Measurements from ENCODE around the gene AKT1.

AKT1 gene

DNA sequence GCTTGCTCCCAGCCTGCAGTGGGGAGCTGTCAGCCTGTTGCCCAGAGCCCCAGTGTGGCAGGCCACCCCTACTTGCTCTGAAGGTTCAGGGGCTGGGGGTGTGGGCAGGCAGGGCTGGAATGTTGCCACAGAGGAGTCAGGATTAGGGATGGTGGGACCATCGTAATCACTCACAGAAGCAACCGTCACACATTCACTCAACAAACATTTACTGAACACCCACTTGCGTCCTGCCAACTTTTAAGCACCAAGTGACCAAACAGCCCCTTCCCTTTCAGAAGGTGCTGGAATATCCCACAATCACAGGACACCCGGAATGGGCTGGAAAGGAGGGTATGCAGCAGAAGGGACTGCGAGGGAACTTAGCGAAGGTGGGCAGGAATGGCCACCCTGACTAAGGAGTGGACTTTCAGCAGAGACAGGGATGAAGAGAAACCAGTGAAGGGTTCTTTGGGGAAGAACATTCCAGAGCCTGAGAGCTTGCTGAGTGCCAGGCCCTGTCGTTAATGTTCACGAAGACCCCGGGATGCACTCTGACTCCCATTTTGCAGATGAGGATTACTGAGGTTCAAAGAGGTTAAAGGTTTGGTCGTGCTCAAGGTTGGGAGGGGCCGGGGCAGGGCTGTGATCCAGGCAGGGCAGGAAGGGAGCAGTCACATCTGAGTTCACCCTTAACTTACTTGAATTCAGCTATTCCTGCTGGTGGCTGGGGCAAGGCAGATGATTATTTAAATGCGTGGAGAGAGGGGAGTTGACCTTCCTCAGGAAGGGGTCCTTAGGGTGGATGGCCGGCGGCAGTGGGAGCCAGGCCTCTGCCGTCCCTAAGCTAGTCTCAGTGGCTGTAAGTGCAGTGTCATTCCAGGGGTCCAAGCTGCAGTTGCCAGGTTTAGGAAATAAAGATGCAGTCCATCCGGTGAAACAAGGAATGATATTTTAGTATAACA is 3.0 kb upstream of the AKT1 start:
- no peak for DNase-seq

DNA sequence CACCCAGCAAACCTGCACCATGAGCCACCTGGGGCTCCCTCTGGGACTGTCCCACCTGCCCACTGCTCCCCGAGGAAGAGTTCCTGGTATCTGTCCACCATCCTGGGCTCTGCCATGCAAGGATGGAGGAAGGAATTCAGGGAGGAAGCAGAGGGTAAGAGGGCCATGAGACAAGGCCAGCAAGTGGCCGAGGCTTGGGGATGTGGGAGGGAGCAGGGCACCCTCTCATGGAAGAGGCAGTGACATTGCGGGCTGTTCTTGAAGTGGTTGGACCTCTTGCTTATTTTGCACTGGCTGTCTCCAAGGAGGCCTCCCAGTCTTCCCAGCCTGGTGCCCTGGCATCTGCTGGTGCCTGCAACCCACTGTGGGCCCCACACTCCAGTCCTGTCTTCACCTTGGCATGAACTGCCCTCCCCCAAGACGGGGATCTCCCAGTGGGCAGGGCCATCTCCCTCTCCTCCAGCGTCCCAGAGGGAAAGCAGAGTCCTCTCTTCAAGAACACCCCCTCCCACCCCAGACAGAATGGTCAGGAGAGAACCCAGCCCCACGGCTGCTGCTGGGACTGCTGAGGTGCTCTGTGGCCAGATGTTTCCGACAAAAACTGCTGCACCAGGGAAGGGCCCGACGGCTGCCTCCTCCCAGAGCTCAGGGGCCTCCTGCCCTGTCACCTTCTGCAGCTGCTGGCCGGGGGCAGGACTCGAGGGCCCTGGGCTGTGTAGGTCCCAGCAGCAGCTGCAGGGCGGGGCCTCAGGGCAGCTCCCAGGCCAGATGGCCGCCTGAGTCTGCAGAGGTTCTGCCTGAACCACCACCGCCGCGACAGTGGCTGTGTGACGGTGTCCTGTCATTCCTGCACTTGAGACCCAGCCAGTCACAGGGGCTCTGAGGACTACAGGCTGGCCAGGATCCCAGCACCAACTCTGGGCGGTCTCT is 1.8 kb upstream of the AKT1 start:
- no peak for DNase-seq

DNA sequence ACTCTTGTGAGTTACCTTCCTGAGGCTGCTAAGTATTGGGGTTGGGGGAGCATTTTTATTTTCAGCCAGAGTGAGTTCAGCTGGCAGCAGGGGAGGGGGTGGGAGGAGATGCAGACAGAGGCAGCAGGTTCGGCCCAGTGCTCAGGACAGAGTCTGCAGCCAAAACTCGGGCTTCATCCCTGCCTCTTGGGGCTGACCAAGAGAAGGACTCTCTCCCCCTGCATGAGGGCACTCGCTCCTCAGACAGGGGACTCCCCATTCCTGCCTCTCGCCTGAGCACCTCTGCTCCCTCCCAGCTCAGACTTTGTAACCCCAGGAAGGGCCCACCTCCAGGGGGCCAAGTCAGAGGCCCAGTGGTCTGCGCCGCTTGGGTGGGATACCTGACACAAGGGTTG is 1.1 kb upstream of the AKT1 start:
- no peak for DNase-seq

DNA sequence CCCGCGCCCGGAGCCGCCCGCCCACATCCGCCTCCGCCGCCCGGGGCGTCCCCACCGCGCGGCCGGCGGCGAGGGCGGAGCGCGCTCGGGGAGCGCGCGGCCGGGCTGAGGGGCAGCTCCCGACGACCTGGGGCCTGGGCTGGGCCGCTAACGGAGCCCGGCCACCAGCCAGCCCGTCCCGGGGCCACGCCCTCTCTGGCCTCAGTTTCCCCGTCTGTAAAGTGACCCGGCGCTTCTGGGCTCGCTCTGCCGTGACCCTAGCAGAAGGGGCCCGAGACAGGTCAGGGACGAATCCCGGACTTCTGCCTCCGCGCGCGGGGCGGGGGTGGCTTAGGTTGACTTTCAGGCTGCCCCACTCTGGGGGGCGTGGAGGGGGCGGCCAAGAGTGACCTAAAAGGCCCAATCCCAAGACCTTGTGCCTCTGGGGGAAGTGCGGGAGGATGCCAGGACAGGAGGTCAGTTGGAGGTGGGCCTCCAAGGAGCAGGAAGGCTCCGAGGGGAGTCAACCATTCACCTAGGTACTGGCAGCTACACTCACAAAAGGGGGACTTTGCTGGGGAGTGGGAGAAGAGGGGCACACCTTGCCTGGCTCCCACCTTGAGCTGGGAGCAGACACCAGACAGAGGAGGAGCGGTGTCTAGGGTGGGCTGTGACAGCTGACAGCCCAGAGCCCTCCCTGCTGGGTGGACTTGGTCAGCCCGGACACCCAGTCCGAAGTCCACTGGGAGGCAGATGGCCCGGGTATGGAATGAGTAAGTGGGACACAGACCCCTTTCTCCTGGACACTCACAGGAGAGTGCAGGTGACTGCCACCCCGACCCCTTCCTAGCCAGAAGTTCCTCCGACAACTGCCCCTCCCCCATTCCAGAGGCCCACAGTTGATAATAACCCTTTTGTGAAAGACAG is 486 bp upstream of the AKT1 start:
- no peak for DNase-seq

DNA sequence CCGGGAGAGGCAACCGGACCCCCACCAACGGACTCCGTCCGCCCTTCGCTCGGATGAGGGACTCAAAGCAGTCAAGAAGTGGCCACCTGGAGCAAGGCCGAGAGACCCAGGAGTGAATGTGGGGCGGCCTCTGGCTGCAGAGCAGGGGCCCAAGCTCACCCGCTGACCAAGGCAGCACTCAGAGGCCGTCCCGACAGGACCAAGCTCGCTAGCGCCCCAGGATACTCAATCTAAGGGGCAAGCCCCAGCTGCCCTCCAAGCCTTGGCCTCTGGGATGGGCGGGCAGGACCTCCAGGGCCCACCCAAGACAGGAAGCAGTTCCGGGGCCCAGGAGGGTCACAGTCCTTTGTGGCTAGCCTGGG is 936 bp downstream of the AKT1 start:
- DNase-seq: no peak

DNA sequence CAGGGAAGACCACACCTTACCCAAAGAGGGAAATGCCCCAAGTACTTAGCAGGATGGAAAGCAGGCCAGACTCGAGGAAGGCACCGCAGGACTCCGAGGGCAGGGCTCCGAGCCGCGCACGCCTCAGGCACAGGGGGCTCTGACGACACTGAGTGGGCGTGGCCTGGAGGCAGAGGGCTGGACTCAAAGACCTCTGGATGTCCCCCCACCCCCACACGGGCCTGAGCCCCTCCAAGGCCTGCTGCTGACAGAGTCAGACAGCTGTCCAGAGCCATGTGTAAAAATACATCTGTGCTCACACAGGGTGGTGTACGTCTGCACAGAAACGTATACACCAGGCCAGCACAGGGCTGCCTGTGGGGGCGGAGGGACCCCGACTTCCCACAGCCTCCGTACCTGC is 1.4 kb downstream of the AKT1 start:
- no peak for DNase-seq

DNA sequence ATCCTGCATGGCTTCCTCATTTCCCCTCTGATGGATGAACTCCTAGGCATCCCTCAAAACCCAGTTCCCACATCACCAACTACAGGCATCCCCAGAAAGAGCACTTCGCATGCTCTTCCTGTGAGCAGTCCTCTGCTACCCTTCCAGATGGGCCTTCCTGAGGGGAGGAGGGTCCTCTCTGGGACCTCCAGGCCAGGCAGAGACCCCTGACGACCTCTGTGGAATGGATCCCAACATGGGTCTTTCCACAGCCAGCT is 1.9 kb downstream of the AKT1 start:
- DNase-seq: no peak

DNA sequence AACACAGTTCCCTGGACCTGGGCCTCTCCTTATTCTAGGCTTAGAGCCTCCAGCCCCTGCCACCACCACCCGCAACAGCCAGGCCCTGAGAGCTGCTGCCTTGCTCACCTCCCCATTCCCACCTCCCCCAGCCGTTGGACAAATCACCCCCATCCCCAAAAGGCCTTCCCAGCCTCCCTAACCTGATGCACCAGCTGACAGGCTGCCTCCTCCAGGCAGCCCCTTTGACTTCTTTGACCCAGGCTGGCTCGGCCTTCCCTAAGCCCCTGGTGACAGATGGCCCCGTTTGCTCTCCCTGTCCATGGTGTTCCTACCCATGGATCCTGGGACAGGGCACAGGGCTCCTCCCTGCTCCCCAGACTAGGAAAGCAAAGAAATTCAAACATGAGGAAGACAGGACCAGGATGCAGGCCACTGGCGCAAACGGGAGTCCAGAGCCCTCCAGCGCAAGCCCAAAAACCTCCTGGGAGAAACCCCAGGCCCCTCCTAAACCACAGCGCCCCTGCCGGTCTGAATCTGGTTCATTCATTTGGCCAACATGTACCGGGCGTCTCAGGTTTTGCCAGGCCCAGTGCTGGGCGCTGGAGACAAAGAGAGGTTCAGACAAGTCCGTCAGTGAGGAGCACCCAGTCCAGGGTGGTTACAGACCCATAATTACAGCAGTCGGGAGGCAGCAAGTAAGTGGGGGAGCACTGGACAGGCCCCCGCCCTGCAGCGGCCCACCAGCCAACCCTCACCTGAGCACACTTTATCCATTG is 2.4 kb downstream of the AKT1 start:
- DNase-seq: no peak

DNA sequence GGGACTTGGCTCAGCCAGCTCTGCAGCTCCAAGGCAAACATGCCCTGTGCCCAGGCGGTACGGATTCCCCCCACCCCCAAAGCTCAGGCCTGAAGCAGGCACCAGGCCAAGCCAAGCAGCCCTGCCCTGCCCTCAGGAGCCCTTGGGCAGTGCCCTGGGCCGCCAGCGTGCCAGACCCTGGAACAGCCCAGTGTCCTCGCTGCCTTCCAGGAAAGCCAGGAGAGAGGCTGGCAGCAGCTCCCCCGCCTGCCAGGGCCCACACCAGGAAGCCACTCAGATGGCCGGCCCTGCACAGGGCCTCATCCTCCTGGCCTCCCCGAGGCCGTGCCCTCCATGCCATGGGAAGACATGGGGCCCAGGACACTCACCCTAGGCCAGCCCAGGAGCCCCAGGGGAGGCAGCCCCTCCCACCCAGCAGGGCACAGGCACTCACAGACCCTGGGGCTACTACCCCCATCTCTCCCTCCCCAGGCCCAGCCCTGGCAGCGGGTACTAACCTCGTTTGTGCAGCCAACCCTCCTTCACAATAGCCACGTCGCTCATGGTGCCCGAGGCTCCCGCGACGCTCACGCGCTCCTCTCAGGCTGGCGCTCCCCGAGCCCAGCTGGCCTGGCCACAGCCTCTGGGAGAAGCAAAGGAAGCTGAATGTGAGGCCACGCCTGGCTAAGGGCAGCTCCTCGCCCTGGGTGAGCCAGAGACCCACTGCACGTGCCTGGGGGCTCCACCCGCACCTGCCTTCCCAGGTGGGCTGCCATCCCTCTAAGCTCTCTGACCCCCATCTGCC is 3.3 kb downstream of the AKT1 start:
- no peak for DNase-seq

DNA sequence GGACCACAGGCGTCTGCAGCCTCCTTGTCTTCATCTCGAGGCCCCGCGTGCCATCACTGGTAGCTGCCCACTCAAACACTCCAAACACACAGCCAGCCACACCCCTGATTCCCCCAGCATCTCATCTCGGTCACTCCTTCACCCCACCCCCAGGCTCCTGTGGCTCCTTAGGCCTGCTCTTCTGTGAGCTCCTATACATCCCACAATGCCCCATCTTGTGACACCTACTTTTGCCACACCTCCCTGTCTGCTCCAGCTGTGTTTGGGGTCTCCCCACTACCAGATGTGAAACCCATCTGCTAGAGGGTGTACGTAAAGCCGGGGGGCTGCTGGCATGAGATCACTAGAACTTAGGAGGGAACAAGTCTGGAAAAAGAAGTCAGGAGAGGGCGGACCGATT is 4.1 kb downstream of the AKT1 start:
- no peak for DNase-seq

DNA sequence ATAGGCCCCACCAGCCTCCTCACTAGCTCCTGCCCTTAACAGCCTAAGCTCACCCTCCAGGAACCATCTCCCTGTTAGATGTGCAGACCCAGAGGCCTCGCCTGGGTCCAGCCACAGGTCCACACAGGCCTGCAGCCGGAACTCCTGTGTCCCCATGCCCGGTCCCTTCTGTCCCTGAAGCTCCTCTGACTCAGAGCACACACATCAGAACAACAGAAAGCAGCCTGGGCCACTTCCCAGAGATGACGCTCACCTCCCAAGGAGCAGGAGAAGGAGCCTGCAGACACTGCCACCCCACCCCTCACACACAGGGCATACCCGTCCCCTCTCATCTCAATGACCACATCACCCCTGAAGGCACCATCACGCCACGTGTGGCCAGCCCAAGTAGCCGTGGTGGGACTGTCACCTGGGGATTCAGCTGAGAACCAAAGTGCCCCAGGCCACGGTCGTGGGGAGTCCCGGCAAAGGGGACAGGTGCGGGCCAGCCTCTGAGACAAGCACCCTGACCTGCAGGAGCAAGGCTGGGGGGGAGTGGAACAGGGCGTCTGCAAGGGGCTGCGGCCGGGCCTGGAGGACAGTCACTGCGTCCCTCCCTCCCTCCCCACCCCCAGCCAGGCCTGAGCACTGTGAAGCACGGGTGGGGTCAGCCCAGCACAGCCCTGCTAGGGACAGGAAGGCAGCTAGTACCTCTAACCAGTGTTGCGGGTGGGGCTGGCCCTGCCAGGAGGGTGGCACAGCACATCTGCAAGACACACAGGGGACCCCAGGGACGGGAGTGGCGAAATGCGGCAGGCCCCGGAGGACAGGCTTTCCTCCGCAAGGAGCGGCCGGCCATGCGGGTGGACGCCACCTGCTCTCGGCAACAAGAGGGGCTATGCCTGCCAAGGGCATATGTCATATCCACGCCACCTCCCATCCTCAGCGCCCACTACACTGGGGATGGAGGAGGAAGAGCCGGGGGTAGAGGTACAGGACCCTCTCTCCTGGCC is 5.5 kb downstream of the AKT1 start:
- DNase-seq: no peak

DNA sequence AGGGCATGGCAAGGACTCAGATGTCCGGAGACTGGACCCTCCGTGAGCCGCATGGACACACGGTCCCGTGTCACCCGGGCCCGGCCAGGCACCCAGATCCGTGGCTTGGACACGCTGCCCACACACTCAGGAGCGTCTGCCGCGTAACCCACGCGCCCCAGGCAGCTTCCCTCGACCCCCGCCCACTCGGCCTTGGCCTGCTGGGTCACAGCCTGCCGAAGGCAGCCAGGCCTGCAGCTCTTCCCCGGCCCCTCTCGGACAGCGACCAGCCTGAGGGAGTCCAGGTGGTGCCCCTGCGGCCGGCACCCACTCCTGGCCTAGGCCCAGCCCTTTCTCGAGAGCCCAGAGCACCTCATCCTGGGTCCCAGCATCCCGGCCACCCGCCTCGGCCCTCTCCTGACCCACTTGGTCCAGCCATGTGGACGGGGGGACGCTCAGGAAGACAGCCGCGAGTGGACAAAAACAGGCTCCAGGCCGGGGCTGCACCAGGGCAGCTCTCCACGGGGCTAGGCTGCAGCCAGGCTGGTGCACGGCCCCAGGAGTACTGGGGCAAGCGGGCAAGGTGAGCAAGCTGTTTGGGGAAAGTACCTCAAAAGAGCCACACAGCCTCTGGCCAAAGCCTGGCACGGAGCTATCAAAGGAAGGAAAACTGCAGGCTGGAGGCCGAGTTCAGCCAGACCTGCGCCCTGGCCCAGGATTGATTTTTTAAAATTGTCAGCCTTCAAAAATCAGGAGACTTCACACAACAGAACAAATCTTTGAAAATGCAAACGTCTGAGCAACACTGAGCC is 6.5 kb downstream of the AKT1 start:
- no peak for DNase-seq

DNA sequence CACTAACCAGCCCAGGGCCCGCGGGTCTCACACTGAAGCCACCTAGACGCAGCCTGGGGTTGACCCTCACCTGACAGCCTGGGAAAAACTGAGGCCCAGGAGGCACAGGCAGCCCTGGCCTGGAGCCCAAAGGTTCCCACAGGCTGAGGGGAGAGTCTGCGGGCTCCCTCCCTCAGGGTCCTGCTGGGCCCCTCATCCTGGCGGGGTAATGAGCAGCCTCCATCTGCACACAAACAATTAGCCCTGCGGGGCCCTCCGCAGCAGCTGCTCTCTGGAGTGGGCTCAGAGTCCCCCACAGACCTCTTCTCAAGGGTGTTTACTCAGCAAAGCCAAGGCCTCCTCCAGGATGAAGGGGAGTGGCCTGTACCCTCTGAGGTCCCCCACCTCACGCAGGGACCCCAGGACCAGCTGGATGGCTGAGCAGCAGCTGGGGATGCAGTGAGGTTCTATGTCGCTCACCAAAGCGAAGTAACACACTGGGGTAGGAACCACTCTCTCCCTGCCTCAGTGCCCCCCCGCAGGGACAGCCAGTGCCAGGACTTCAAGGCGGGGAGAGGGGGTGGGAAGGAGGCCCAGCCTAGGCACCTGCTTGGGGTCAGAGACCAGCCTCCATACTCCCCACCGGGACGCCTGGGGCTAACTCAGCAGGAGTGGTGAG is 7.3 kb downstream of the AKT1 start:
- DNase-seq: no peak

DNA sequence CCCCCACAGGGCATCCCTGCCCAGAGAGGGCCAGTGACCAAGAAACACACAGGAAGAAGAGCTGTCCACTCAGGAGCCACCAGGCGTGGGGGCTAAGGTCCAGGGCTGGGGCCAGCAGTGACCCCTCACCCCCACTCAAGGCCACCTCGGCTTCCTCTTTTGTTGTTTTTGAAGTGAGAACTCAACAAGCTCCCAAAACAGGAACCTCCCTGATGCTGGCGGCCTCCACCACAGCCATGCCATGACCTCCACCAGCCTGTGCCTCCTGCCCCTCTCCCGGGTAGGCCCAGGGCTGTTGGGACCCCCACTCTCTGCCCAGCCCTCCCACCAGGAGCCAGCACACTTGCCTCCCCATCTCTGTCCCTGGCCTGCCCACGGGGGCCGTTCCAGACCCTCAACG is 7.8 kb downstream of the AKT1 start:
- DNase-seq: no peak

DNA sequence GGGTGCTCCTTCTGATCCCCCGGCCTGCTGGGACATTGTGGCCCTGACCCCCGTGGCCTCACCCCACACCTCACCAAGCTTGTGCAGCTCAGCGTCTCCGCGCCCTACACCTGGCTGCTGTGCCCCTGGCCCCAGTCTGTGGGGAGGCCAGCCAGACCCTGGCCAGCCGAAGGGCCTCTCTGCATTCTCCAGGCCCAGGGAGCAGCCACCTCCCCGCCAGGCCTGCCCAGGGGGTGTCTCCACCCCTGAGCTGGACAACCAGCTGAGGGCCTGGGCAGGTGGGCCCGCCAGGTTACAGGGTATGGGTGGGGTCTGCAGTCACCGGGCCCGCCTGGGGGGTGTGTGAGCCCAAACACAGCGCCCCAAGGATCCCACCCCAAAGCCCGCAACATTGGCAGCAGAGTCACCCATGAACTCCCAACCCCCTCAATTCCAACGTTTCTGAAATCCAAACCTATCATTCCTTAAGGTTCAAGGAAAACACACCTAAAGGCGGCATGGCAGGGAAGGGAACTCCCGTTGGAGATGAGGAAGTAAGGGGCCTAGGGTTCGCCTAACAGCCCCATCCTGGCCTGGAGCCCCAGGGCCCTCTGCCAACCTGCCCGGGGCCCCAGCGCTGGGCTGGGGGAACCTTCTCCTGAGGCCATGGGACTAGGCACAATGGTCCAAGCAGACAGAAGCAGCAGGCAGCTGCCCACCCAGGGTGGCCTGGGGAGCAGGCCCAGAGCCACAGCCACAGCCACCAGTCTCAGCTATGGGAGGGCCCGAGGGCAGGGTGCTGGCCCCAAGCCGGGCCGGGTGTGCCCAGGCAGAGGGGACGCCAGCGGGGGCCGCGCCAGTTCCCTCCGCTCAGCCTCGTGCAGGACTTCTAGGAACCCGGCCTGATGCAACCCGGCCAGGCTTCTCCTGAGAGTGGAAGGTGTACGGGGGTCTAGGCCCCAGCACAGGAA is 8.5 kb downstream of the AKT1 start:
- no peak for DNase-seq

DNA sequence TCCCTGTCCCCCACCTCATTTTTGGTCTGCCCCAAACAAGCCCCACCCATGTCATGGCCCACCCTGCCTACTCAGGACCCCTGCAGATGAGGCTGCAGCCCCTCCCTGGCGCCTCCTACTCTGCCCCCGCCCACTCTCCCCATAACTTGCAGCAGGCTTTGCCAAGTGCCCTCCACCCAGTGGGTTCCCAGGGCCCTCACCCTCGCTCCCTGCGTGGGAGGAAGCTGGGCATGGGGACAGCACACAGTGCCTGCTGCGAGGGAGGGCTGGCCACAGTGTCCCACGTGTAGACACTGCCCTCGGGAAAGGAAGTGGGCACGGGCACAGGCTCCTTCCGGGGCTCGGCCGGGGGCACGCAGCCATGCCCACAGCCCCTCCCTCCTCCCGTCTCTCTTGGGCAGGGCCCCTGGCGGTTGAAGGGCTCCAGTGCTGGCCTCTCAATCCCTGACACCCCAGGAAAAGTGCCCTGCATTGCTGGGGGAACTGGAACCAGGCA is 9.4 kb downstream of the AKT1 start:
- DNase-seq: no peak

DNA sequence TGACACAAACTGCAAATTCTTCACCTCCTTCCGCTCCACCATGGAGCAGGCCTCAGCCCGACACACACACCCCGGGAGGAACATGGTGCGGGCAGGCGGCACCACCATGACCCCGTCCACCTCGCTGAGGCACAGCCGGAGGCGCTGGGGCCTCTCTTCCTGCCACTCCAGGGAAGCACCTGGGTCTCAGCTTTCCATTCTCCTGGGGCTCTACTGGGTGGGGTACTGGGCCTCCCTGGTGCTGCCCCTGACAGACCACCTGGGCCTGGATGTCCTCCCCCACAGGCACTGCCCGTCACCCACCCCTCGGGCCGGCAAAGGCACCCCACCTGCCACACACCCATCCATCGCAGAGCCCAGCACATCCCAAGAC is 9.9 kb downstream of the AKT1 start:
- no peak for DNase-seq
